MV-4-11 (cell line): ENCODE measurements around the gene TAF1B.

ENCODE experiments used
- DNase-seq: peaks from one replicate; lab custom pipeline; 2025; lab: John Stamatoyannopoulos, UW

The TAF1B gene

DNA sequence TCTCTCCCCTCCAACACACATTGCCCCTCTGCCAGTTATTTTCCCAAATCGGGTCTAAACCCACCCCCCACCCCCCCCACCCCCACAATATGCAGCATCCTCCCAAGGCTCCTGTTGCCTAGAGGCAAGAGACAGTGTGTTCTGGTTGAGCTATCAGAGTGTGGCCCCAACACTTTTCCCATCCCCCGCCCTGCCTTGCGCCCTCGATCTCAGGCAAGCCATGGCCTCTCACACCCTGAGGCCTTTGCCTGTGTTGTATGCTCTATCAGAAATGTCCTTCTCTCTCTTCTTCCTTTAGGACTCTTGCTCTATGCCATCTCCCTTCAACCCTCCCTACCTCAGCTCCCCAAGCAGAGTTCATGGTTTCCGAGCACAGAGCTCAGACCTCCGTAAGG, 98.7 kb downstream of the TAF1B start:
- DNase-seq: no peak

DNA sequence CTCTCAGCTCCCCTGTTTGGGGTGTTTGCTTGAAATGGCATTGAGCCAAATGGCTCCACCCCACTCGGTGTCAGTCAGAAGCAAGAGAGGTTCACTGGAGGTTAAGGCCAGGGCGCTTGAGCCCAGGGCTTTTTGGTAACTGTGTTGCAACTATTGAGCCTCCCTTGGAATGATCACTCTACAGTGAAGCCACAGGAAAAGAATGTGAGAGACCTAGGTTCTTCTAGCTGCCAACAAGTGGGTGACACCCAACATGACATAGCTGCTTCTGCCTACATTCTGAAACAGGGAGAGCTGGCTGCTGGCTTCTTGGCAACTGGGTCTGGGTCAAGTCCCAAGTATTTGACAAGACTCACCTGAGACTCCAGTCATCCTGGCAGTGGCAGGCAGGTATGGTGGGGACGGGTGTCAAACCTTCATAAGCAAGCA, 101.1 kb downstream of the TAF1B start:
- peak; percentile 58 for DNase-seq

DNA sequence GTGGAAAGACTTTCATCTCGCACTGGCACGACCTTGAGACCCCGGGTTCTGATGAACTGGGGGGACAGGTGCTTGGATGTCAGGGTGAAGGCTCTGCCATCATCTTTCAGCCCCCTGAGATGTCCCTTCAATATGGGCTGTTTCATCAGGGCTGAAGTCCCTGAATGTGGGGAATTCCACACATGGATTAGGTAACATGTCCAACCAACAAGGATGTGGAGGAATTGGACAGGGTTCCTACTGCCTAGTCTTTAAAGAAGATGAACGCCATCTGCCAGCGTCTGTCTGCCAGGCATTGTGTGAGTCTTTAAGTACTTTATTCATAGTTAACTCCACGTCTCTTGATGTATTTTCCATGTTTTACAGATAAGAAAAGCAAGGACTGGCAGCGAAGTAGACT, 102.3 kb downstream of the TAF1B start:
- no peak for DNase-seq

DNA sequence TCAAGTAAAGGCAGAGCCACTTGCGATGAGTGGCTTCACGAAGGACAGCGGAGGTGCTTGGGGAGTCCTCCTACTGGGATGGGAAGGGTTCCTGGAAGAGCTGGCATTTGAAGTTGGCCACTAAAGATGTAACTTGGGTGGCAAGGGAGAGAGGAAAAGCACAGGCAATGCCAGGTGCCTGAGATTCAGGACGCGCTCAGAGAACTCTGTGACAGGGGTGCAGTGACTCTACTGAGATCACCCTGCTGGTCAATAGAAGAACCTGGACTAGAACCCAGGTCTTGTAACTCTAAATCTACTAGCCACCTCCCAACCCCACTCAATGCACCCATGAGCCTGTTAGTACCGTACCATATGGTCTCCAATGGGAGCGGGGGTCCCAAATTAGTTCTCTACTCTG, 102.8 kb downstream of the TAF1B start:
- DNase-seq: no peak

DNA sequence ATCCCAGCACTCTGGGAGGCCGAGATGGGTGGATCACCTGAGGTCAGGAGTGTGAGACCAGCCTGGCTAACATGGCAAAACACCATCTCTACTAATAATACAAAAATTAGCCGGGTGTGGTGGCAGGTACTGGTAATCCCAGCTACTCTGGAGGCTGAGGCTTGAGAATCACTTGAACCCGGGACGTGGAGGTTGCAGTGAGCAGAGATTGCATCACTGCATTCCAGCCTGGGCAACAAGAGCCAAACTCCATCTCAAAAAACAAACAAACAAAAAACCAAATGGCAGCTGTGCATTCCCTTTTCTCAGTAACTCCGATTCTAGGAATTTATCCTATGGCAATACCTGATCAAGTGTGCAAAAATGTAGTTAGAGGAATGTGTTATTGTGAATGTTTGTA, 103.5 kb downstream of the TAF1B start:
- no peak for DNase-seq

DNA sequence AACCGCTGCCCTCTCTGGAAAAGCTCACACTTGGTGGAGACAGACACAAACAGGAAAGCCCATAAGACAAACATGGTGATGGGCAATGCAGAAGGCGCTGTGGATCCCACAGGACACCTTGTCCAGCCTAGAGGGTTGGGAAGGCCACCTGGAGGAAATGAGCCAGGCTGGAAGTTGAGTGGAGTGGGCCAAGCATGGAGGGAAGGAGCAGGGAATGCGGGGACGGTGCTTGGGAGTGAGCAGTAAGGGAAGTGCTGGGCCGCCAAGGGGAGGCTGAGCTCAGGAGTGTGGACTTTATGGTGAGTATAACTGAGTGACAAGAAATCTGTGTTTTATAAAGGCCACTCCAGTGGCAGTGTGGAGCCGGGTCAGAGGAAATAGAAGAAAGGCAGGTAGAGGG, 105.4 kb downstream of the TAF1B start:
- no peak for DNase-seq

DNA sequence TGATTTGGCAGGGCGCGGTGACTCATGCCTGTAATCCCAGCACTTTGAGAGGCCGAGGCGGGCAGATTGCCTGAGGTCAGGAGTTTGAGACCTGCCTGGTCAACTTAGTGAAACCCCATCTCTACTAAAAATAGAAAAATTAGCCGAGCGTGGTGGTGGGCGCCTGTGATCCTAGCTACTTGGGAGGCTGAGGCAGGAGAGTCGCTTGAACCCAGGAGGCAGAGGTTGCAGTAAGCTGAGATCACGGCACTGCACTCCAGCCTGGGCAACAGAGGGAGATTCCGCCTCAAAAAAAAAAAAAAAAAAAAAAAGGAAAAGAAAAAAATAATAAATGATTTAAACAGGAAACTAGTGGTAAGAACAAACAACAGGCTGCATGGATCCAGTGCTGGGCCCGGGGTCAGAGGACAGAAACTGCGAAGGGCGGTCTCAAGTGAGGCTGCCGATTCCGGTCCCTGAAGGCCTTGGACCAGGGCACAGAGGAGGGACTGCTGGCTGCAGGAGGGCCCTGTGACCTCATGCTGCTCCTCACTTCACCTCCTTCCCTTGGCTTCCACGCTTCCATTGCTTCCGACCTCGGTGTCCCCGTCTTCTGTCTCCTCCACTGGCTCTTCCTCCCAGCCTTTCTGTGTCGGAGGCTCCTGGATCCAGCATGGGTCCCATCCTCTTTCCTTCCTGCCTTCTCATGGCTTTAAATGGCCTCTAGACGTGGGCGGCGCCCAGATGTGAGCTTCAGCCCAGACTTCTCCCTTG, 106.1 kb downstream of the TAF1B start:
- DNase-seq: no peak

DNA sequence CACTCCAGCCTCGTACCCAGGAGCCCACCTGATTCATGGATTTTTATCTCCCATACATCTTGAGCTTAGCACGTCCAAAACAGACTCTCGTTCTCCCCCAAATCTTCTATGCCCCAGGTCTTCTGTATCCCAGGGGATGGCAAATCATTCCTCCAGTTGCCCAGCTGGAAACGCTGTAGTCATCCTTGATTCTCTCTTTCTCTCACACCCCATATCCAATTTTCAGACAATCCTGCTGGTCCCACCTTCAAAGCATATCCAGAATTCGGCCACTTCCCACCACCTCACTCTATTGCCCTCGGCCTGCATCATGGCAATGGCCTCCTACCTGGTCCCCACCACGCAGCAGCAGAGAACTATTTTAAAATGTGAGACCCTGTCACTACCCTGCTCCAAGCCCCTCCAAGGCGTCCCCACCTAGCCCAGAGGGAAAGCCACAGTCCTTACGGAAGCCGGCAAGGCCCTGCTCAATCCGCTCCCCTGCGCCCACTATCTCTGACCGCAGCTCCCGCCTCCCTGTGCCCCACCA, 106.8 kb downstream of the TAF1B start:
- DNase-seq: no peak

DNA sequence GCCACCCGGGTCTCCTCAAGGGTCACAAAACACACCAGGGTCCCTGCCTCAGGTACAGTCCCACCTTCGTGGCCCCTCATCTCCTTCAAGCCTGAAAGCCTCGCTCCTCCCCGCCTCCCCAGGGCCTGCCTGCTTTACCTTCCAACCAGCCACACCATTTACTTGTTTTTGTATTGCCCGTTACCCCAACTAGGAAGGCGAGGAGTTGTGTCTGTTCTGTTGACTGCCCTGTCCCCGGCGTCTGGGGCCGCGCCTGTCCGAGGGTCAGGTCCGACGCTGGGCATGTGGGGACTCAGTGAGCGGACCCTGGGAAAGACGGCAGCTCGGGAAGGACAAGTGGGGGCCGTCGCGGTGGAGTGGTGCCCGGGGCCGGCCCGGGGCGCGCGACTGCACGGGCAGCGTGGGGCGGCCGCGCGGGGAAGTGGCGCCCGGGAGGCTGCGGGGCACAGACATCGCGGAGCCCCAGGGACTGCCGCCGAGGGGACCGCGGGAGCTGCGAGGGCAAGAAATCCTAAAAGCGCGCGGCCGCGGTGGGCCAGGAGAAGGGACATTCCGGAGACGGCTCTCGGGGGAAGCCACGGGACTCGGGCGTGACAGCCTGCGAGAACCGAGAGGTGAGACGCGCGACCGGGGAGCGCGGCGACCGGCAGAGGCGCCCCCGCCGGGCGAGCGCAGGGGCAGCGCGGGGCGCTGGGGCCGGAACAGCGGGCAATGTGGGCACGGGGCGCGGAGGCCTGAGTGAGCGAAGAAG, 107.4 kb downstream of the TAF1B start:
- no peak for DNase-seq

DNA sequence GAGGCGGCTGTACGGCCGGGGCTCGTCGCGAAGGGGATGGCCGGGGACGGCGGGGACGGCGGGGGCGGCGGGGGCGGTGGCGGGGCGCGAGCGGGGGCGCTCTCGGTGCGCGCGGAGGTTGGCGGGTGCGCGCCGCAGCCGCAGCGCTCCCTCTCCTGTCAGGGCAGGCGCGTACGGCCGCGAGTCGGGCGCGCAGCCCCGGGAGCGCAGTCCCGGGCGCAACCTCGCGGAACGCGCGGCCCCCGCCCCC, 107.9 kb downstream of the TAF1B start:
- no peak for DNase-seq

DNA sequence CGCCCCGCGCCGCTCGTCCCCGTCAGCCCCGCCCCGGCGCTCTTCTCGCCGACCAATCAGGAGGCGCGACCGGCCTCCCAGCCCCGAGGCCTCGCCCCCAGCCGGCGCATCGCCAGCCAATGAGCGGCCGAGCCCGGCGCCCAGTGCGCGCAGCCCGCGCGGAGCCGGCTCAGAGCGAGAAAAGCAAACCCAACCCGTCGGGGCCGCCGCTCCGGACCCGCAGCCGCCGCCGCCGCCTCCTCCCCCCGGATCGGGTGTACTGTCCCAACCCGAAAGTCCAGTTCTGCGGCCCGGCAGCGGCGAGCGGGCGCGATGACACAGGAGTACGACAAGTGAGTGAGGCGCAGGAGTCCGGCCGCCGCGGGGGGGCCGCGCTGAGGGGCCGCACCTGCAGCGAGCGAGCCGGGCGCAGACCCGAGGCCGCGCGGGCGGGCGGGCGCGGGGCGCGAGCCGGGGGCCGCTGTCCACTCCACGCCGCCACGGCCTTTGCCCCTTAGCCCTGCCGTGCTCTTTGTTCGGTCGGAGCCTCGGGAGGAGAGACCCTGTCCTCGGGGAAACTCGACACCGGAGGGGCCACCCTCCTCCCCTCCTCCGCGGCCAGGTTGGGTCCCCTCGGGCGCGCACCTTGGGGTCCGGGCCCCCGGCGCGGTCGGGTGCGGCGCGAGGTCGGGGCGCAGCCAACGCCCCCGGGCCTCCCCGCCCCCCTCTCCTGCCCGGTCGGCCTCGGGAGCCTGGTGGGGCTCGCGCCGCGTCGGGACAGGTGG, 108.4 kb downstream of the TAF1B start, which contains the start of gene GRHL1:
Gene GRHL1 (plus strand): TSS at position 172 of the 764 bp plus-strand sequence. CDS start 141 bp downstream, at position 313.
- peak; percentile 79 for DNase-seq

DNA sequence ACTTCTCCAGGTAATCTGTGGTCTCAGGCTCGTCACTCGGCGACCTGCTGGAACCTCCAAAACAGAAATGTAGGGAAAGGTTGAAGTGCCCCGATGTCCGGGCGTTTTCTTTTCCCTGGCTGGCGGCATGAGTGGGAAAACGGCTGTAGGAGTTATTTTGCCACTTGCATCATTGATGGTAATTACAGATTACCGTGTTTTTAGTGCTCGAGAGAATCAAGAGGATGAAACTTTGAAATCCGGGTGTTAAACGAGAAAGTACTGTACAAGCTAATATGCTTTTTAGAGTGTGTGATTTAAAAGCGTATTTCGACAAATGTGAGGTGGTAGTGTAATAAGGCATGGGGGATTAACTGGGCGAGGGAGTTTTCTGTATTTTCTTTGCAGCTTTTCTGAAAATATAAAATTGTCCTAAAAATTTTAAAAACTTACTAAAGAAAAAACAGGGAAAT, 109.0 kb downstream of the TAF1B start:
- DNase-seq: no peak

DNA sequence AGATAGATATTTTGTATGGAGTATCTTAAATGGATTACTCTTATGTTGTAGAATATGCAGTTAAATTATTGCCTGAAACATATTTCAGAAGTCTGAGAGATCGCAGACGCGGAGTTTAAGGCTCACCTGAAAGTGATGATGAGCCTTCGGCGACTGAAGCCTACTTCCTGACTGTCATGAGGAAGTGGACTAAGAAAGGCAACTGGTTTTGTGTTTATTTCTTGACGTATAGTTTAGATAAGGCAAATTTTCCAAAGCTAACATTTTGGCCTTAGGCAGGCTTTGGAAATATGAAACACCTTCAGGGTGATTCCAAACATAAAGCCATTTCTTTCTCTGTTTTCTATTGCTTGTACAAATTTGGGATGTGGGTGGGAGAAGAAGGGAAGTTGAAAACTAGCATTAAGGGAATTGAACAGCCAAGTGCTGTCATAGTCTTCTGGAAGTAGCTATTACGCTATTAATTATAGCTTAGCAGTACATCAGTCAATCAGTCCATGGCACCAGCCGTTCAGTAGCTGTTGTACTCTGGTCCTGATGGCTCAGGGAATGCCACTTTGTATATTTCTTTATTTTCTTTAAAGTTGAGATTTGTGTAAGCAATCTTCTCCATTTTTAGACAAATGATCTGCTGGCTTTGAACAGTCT, 109.7 kb downstream of the TAF1B start:
- no peak for DNase-seq

DNA sequence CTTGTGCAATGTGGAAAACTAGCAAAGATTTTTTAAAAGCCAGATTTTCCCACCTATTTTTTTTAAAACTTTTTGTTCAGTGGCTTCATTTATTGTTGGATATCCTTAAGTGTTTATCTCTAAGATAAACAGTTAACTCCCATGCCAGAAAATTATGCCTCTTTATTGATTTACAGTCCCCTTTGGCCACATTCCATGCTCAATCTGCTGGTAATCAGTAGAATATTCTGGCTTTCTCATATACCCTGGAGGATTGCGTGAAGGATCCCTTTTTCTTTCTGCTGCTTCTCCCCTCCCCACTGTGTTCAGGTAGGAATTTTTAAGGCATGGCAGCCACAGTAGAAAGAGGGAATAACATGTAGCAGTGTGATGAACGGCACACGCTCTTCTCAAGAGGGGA, 110.9 kb downstream of the TAF1B start:
- DNase-seq: no peak

DNA sequence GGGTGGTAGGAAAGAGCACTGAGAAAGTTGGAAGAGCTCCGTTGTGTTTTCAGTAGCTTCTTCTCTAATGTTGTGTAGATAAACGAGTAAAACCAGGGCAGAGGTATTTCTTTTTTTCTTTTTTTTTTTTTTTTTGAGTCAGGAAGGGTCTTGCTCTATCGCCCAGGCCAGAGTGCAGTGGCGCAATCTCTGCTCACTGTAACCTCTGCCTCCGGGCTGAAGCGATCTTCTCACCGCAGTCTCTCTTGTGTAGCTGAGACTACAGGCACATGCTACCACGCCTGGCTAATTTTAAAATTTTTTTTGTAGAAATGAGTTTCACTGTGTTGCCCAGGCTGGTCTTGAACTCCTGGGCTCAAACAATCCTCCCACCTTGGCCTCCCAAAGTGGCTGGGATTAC, 114.8 kb downstream of the TAF1B start:
- DNase-seq: no peak

DNA sequence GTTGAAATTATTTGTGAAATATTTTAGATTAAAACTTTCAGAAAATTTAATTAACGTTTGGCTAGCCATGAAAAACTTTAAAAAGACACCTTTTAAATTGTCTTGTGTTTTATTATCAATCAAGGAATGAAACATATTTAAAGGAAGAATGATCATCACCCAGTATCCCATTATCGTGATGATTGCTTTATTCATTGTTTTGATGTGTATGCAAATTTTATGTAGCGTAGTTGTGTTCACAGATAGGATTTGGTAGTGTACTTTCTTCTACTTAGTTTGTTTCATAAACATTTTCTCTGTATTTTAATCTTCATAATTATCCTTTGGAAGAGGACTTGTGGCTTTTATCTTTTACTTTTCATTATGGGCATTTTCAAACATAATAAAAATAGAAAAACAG, 116.0 kb downstream of the TAF1B start:
- DNase-seq: no peak

DNA sequence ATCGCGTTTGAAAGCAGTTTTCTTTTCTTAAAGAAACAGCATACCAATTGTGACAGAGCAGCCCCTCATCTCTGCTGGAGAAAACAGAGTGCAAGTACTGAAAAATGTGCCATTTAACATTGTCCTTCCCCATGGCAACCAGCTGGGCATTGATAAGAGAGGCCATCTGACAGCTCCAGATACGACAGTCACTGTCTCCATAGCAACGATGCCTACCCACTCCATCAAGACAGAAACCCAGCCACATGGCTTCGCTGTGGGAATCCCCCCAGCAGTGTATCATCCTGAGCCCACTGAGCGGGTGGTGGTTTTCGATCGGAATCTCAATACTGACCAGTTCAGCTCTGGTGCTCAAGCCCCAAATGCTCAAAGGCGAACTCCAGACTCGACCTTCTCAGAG, 117.7 kb downstream of the TAF1B start:
- DNase-seq: no peak

DNA sequence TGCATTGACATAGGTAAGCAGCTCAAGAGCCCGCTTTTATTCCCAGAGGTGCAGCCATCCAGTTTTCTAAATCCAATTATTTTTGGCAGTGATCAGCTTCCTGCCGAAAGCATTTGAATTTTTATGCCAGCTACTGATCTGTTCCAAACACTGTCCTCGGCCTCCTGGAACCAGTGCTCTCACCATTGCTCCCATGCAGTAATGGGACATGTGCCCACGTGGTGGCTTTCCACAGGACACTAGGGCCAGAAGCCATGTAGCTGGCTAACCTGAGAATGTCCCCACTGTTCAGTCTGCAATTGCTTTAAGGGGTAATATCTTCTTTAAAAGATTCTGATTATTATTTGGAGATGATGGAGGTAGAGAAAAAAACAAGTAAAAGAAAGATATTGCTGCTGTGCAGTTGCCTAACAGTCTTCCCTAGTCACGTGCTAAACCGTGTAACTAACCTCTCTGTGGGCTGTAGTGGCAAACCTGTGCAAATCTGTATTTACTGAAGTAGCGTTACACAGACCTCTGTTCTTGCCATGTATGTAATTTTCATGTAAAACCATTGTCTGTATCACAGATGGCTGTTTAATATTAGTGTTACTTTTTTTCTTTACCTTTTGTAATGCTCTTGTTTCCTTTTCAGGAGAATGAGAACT, 121.2 kb downstream of the TAF1B start:
- no peak for DNase-seq

DNA sequence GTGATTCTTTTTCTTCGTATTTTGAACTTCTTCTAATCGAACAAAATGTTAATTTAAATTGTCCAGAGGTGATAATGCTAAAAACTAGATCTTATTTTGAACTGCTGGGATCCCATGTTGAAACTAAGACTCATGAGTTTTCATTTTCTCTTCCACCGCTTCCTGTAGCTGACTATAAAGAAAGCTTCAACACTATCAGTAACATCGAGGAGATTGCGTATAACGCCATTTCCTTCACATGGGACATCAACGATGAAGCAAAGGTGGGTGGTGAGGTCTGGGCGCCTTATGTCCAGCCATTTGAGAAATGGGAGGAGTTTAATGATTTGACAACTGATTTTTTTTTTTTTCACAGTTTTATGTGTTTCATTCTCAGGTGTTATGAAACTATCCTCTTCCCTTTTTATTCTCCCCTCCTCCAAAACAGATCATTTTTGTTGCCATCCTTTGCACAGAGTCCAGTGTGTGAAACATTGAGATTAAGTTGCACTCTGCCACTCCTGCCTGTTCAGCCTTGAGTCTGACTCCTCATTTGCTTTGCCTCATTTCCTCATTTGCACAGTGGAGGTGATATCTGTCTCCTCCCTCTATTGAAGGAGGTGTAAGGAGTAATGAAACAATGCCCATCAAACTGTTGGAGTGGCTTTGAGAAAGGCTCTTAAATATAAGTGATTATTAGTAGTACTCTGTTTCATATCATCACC, 122.0 kb downstream of the TAF1B start:
- DNase-seq: no peak

DNA sequence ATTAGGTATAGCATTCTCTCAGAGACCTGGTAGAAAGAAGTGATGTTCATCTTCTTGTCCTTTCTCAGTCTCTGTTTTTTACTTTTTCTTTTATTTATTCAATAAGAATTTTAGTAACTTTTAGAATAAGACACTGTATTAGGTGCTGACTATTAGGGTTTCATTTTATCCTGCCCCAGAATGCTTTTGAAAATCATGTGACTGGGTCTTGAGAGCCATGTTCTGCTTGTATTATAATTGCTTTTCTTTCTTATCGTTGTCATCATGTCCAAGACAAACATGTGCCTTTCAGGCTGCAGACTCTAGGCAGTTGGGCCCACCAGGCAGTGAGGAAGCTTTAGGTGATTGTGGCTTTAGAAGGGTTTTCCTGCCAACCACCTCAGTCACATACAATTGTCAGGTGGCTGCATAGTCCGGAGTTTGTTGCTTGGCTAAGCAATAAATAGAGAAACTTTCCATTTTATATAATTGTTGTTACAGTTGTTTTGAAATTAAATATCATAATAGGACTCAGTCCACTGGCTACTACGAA, 123.3 kb downstream of the TAF1B start:
- no peak for DNase-seq
